WTC11 (cell line): ENCODE measurements around the gene ZNF556. TPM values are rescaled to one million over a fixed set of nuclear protein-coding genes. Genes with fewer than 3 reads are reported as not detected.

Experiments used
- ATAC-seq: fragments of 200-7000 bp; cut with Tn5 transposase; 2 replicates; pipeline ENCODE4 v1.10.0; 2021; ENCODE audit warnings: mild to moderate bottlenecking, moderate library complexity
- Bru-seq: library from RNA; stranded (reverse); fragments of 400-500 nt; gene quantifications from one replicate; lab custom pipeline; 2021; lab: Mats Ljungman, UMichigan
- CTCF ChIA-PET: fragments of 300-600 bp; sonication (Branson Sonifier 250); formaldehyde crosslinking; loops from one replicate; lab custom pipeline; 2021; ENCODE audit warnings: antibody characterized with exemption; lab: Charles Lee
- POLR2A ChIA-PET: fragments of 350-600 bp; sonication (Branson Sonifier 250); formaldehyde crosslinking; loops from one replicate; lab custom pipeline; 2021; ENCODE audit warnings: antibody characterized with exemption; lab: Charles Lee
- DNase-seq: peaks from one replicate; pipeline ENCODE4 v3.0.0; 2021; ENCODE audit warnings: low spot score
- H3K27ac Mint-ChIP-seq: 2 replicates; pipeline ENCODE4 v1.8.0; 2021; ENCODE audit warnings: mixed read lengths
- H3K27me3 Mint-ChIP-seq: 2 replicates; pipeline ENCODE4 v1.8.0; 2021; ENCODE audit warnings: low read depth, mild to moderate bottlenecking, moderate library complexity, mixed read lengths
- H3K36me3 Mint-ChIP-seq: 2 replicates; pipeline ENCODE4 v1.8.0; 2021; ENCODE audit warnings: mixed read lengths
- H3K4me1 Mint-ChIP-seq: 2 replicates; pipeline ENCODE4 v1.8.0; 2022; ENCODE audit warnings: mixed read lengths
- H3K4me3 Mint-ChIP-seq: 2 replicates; pipeline ENCODE4 v1.8.0; 2021; ENCODE audit warnings: mild to moderate bottlenecking, moderate library complexity, mixed read lengths
- H3K9me3 Mint-ChIP-seq: 2 replicates; pipeline ENCODE4 v1.8.0; 2021; ENCODE audit warnings: mixed read lengths
- CBFB ChIP-seq: sonication (generic); formaldehyde crosslinking; IDR thresholded peaks from 2 replicates; pipeline ENCODE4 v1.8.1; 2022; ENCODE audit warnings: mild to moderate bottlenecking, low read depth, missing genetic modification reagents
- CREB1 ChIP-seq: sonication (generic); formaldehyde crosslinking; IDR thresholded peaks from 2 replicates; pipeline ENCODE4 v1.8.0; 2023; ENCODE audit warnings: mild to moderate bottlenecking, missing genetic modification reagents
- ELF4 ChIP-seq: sonication (generic); formaldehyde crosslinking; IDR thresholded peaks from 2 replicates; pipeline ENCODE4 v1.8.1; 2022; ENCODE audit warnings: low read depth, mild to moderate bottlenecking, moderate library complexity, missing genetic modification reagents
- ETV6 ChIP-seq: sonication (generic); formaldehyde crosslinking; IDR thresholded peaks from 2 replicates; pipeline ENCODE4 v1.8.1; 2022; ENCODE audit warnings: mild to moderate bottlenecking, missing genetic modification reagents
- GABPB1 ChIP-seq: sonication (generic); formaldehyde crosslinking; IDR thresholded peaks from 2 replicates; pipeline ENCODE4 v1.8.1; 2023; ENCODE audit warnings: mild to moderate bottlenecking, missing genetic modification reagents
- MXD4 ChIP-seq: fragments of 250-450 bp; sonication (Bioruptor Pico); IDR thresholded peaks from 2 replicates; pipeline ENCODE4 v1.8.0; 2021; ENCODE audit warnings: mild to moderate bottlenecking, moderate library complexity, borderline replicate concordance
- MYBL2 ChIP-seq: sonication (generic); formaldehyde crosslinking; IDR thresholded peaks from 2 replicates; pipeline ENCODE4 v1.8.1; 2023; ENCODE audit warnings: mild to moderate bottlenecking, moderate library complexity, missing genetic modification reagents
- NFYB ChIP-seq: sonication (generic); formaldehyde crosslinking; conservative IDR thresholded peaks from 2 replicates; pipeline ENCODE4 v1.8.0; 2022; ENCODE audit warnings: low read depth, missing genetic modification reagents
- PRRX2 ChIP-seq: fragments of 250-450 bp; sonication (Bioruptor Pico); IDR thresholded peaks from 2 replicates; pipeline ENCODE4 v1.8.0; 2021; ENCODE audit warnings: mild to moderate bottlenecking
- SMAD4 ChIP-seq: sonication (generic); formaldehyde crosslinking; IDR thresholded peaks from 2 replicates; pipeline ENCODE4 v1.8.0; 2022; ENCODE audit warnings: mild to moderate bottlenecking, missing genetic modification reagents
- SOX15 ChIP-seq: fragments of 250-450 bp; sonication (Bioruptor Pico); IDR thresholded peaks from 2 replicates; pipeline ENCODE4 v1.9.0; 2021; ENCODE audit warnings: mild to moderate bottlenecking
- SP1 ChIP-seq: sonication (generic); formaldehyde crosslinking; conservative IDR thresholded peaks from 2 replicates; pipeline ENCODE4 v1.8.1; 2022; ENCODE audit warnings: missing genetic modification reagents
- TEAD1 ChIP-seq: sonication (generic); formaldehyde crosslinking; IDR thresholded peaks from 2 replicates; pipeline ENCODE4 v1.8.0; 2022; ENCODE audit warnings: mild to moderate bottlenecking, missing genetic modification reagents
- ZNF317 ChIP-seq: sonication (generic); formaldehyde crosslinking; IDR thresholded peaks from 2 replicates; pipeline ENCODE4 v1.8.1; 2023; ENCODE audit warnings: low read depth, mild to moderate bottlenecking, moderate library complexity, missing genetic modification reagents, borderline replicate concordance
- ZNF671 ChIP-seq: fragments of 250-450 bp; sonication (Bioruptor Pico); IDR thresholded peaks from 2 replicates; pipeline ENCODE4 v1.8.0; 2021; ENCODE audit warnings: mild to moderate bottlenecking
- long read RNA-seq, 3 experiments: library from RNA in 1 of 3; library from capped mRNA in 1 of 3; library from polyadenylated mRNA in 1 of 3; unstranded in 2 of 3; stranded (forward) in 1 of 3; transcript quantifications; one replicate each; pipeline ENCODE4 v2.0.0, GENCODE V29; 2021
- total RNA-seq: library from RNA; stranded (reverse); gene quantifications from 3 replicates; pipeline ENCODE4 v1.2.3, GENCODE V29; 2021
- TF ChIP-seq, protein P1 (sequence below): sonication (generic); formaldehyde crosslinking; IDR thresholded peaks from 2 replicates; pipeline ENCODE4 v1.8.1; 2023; ENCODE audit warnings: mild to moderate bottlenecking, moderate library complexity, missing genetic modification reagents
- TF ChIP-seq, protein P2 (sequence below): sonication (generic); formaldehyde crosslinking; IDR thresholded peaks from 2 replicates; pipeline ENCODE4 v1.8.0; 2022; ENCODE audit warnings: mild to moderate bottlenecking, missing genetic modification reagents
- TF ChIP-seq, protein P3 (sequence below): sonication (generic); formaldehyde crosslinking; conservative IDR thresholded peaks from 2 replicates; pipeline ENCODE4 v1.8.1; 2023; ENCODE audit warnings: mild to moderate bottlenecking, low read depth, missing genetic modification reagents, moderate library complexity
- TF ChIP-seq, protein P4 (sequence below): fragments of 250-450 bp; sonication (Bioruptor Pico); IDR thresholded peaks from 2 replicates; pipeline ENCODE4 v1.9.0; 2021; ENCODE audit warnings: mild to moderate bottlenecking
- TF ChIP-seq, protein P5 (sequence below): sonication (generic); formaldehyde crosslinking; IDR thresholded peaks from 2 replicates; pipeline ENCODE4 v1.8.0; 2022; ENCODE audit warnings: mild to moderate bottlenecking, missing genetic modification reagents
- TF ChIP-seq, protein P6 (sequence below): sonication (generic); formaldehyde crosslinking; IDR thresholded peaks from 2 replicates; pipeline ENCODE4 v1.8.0; 2023; ENCODE audit warnings: mild to moderate bottlenecking, missing genetic modification reagents

ZNF556 gene
- 0.02 to 0.11 TPM in 2 of 3 replicates, not detected in the other for total RNA-seq
- Bru-seq, nascent RNA: not detected
- long read RNA-seq, experiment 1: 0 reads
- long read RNA-seq, experiment 2: 0 reads
- long read RNA-seq, experiment 3: 0 reads

DNA sequence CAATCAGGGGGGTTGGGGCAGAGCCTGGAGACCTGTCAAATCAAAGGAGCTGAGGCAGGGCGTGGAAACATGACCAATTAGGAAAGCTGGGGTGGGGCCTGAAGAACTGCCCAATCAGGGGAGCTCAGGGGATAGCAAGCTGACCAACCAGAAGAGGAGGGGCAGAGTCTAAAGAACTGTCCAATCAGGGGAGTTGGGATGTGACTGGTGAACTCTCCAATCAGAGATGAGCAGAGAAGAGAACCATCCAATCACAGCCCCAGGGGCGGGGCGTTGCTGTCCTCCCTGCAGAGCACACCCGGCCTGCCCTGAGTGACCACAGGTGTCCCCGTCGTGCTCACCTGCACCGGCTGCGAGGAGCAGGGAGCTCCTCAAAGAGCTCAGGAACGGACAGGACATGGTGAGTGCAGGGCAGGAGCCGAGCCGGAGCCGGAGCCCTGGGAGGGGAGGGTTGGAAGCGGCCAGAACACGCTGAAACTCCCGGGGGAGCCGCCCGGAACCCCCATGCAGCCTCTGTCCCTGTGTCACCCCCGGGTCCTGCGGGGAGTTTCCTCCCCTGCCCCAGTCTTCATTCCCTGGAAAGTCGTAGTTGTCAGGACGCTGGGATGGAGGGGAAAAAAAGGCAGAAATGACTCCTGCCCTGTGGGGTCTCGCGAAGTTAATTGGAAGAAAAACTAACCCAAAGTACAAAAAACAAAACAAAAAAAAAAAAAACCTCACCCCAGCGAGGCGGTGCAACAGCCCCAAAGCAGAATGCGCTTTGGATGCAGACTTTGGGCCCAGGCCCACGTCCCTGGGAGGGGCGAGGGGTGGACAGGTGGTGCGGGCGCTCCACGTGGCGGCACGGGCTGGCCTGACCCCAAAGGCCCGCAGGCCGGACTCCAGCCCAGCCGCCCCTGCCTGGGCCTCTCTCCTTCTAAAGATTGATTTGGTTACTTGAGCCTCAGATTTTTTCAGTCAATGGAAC lies at the start of gene ZNF556:
TSS of gene ZNF556 (plus strand) at position 311 of the 967 bp plus-strand sequence. CDS start at position 398, 87 bp downstream.
- H3K9me3 Mint-ChIP-seq: peaks cover 60% of the 10 kb centered on the region
- ATAC-seq (peak; percentile 30), DNase-seq (no peak)
- H3K36me3 Mint-ChIP-seq: peaks cover 34% of the 10 kb centered on the region
- no peak within 1 kb of the TSS for H3K27ac Mint-ChIP-seq
- ChIA-PET CTCF (interaction anchor here (0.5 kb wide), 1 partner anchor 599 kb away, joined by 4 read pairs; no protein-coding TSS in a partner anchor), POLR2A (interaction anchor here (0.6 kb wide), 1 partner anchor 64 kb away, joined by 7 read pairs; no protein-coding TSS in a partner anchor)
- peaks cover 20% of the 10 kb centered on the region for H3K27me3 Mint-ChIP-seq
- TF ChIP-seq, protein P1, sequence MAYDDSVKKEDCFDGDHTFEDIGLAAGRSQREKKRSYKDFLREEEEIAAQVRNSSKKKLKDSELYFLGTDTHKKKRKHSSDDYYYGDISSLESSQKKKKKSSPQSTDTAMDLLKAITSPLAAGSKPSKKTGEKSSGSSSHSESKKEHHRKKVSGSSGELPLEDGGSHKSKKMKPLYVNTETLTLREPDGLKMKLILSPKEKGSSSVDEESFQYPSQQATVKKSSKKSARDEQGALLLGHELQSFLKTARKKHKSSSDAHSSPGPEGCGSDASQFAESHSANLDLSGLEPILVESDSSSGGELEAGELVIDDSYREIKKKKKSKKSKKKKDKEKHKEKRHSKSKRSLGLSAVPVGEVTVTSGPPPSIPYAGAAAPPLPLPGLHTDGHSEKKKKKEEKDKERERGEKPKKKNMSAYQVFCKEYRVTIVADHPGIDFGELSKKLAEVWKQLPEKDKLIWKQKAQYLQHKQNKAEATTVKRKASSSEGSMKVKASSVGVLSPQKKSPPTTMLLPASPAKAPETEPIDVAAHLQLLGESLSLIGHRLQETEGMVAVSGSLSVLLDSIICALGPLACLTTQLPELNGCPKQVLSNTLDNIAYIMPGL: no peak
- TF ChIP-seq GABPB1 (CRISPR knock-in tag) (peak; percentile 9; the same call in 1 of the 2 replicates), NFYB (peak; percentile 68)
- no peaks in the 10 kb centered on the region for H3K4me1 Mint-ChIP-seq
- H3K4me3 Mint-ChIP-seq: no peak within 1 kb of the TSS

DNA sequence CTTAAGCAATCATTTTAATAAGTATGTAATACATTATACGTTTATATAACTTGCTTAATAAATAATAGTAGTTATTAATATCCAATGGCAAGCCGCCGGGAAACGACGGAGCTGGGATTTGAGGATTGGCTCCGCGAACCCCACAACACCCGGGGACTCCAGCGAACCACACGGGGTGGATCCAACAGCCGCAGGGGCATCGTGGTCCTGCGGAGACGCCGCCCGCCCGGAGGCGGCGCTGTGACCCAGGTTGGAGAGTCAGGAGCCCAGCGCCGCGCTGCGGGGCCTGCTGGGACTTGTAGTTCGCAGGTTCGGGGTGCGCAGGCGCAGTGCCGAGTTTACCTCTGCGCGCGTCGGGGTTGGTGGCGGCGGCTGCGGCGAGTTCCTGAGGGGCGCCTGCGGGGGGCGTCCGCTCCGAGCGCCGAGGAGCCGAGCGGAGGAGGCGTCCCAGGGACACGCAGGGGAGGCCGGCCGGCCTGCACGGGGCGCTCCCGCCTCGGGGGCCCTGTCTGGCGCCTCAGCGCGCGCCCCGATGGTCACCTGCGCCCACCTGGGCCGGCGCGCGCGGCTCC lies 47.5 kb upstream of the ZNF556 start, which contains the start of gene ZNF554:
TSS of gene ZNF554 (plus strand) at position 329 of the 572 bp plus-strand sequence. CDS start at position 533, 204 bp downstream.
- ATAC-seq: peak; percentile 91
- 0 out of 2 replicates have a peak within 1 kb of the TSS, but pooled peaks have one; percentile 49 for H3K27ac Mint-ChIP-seq
- DNase-seq: peak; percentile 100
- peak within 1 kb of the TSS; percentile 91 for H3K4me3 Mint-ChIP-seq
- no peaks in the 10 kb centered on the region; the same call in 1 of the 2 replicates for H3K9me3 Mint-ChIP-seq
- H3K4me1 Mint-ChIP-seq: no peaks in the 10 kb centered on the region
- H3K36me3 Mint-ChIP-seq: peaks cover 5% of the 10 kb centered on the region
- POLR2A ChIA-PET: interaction anchor here (0.8 kb wide), 1 partner anchor 35 kb away, joined by 3 read pairs; the partner anchor contains the start of gene THOP1
- CTCF ChIA-PET: interaction anchor here (0.5 to 2.1 kb wide), 12 partner anchors 10 to 658 kb away, joined by 3 to 14 read pairs (median 3); partner anchors contain the start of genes ZNF555 and ZNF57
- H3K27me3 Mint-ChIP-seq: no peaks in the 10 kb centered on the region
- TF ChIP-seq PRRX2 (CRISPR knock-in tag) (no peak), CBFB (CRISPR knock-in tag) (no peak), MXD4 (CRISPR knock-in tag) (no peak), SMAD4 (CRISPR knock-in tag) (no peak), ELF4 (CRISPR knock-in tag) (no peak), TEAD1 (CRISPR knock-in tag) (peak; percentile 72; the same call in 1 of the 2 replicates), SP1 (CRISPR knock-in tag) (peak; percentile 77), MYBL2 (CRISPR knock-in tag) (peak; percentile 38; the same call in 1 of the 2 replicates), SOX15 (CRISPR knock-in tag) (no peak), ETV6 (CRISPR knock-in tag) (peak; percentile 53; the same call in 1 of the 2 replicates), ZNF317 (CRISPR knock-in tag) (no peak), CREB1 (CRISPR knock-in tag) (no peak), ZNF671 (CRISPR knock-in tag) (no peak)
- TF ChIP-seq, protein P2, sequence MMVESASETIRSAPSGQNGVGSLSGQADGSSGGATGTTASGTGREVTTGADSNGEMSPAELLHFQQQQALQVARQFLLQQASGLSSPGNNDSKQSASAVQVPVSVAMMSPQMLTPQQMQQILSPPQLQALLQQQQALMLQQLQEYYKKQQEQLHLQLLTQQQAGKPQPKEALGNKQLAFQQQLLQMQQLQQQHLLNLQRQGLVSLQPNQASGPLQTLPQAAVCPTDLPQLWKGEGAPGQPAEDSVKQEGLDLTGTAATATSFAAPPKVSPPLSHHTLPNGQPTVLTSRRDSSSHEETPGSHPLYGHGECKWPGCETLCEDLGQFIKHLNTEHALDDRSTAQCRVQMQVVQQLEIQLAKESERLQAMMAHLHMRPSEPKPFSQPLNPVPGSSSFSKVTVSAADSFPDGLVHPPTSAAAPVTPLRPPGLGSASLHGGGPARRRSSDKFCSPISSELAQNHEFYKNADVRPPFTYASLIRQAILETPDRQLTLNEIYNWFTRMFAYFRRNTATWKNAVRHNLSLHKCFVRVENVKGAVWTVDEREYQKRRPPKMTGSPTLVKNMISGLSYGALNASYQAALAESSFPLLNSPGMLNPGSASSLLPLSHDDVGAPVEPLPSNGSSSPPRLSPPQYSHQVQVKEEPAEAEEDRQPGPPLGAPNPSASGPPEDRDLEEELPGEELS (CRISPR knock-in tag): no peak
- TF ChIP-seq, protein P3, sequence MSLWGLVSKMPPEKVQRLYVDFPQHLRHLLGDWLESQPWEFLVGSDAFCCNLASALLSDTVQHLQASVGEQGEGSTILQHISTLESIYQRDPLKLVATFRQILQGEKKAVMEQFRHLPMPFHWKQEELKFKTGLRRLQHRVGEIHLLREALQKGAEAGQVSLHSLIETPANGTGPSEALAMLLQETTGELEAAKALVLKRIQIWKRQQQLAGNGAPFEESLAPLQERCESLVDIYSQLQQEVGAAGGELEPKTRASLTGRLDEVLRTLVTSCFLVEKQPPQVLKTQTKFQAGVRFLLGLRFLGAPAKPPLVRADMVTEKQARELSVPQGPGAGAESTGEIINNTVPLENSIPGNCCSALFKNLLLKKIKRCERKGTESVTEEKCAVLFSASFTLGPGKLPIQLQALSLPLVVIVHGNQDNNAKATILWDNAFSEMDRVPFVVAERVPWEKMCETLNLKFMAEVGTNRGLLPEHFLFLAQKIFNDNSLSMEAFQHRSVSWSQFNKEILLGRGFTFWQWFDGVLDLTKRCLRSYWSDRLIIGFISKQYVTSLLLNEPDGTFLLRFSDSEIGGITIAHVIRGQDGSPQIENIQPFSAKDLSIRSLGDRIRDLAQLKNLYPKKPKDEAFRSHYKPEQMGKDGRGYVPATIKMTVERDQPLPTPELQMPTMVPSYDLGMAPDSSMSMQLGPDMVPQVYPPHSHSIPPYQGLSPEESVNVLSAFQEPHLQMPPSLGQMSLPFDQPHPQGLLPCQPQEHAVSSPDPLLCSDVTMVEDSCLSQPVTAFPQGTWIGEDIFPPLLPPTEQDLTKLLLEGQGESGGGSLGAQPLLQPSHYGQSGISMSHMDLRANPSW (CRISPR knock-in tag): no peak
- TF ChIP-seq, protein P4, sequence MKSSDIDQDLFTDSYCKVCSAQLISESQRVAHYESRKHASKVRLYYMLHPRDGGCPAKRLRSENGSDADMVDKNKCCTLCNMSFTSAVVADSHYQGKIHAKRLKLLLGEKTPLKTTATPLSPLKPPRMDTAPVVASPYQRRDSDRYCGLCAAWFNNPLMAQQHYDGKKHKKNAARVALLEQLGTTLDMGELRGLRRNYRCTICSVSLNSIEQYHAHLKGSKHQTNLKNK: no peak
- TF ChIP-seq, protein P5, sequence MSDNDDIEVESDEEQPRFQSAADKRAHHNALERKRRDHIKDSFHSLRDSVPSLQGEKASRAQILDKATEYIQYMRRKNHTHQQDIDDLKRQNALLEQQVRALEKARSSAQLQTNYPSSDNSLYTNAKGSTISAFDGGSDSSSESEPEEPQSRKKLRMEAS (CRISPR knock-in tag): peak; percentile 73; the same call in 1 of the 2 replicates
- TF ChIP-seq, protein P6, sequence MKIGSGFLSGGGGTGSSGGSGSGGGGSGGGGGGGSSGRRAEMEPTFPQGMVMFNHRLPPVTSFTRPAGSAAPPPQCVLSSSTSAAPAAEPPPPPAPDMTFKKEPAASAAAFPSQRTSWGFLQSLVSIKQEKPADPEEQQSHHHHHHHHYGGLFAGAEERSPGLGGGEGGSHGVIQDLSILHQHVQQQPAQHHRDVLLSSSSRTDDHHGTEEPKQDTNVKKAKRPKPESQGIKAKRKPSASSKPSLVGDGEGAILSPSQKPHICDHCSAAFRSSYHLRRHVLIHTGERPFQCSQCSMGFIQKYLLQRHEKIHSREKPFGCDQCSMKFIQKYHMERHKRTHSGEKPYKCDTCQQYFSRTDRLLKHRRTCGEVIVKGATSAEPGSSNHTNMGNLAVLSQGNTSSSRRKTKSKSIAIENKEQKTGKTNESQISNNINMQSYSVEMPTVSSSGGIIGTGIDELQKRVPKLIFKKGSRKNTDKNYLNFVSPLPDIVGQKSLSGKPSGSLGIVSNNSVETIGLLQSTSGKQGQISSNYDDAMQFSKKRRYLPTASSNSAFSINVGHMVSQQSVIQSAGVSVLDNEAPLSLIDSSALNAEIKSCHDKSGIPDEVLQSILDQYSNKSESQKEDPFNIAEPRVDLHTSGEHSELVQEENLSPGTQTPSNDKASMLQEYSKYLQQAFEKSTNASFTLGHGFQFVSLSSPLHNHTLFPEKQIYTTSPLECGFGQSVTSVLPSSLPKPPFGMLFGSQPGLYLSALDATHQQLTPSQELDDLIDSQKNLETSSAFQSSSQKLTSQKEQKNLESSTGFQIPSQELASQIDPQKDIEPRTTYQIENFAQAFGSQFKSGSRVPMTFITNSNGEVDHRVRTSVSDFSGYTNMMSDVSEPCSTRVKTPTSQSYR (CRISPR knock-in tag): no peak
